ENCODE measurements around the gene PHF23.

The PHF23 gene

GRCh38 chr17:7256766-7257456 is 17.7 kb upstream of the PHF23 start:
- no CpG with 5 or more reads among the region's 8 CpGs for WGBS (ENCODE audit: insufficient coverage, insufficient read length)
- H3K9me3 ChIP-seq (ENCODE audit: control insufficient read depth, insufficient read depth, low read length), result no peaks in the 10 kb centered on the region
- H3K27ac ChIP-seq (ENCODE audit: low read length), result no peak overlapping the region
- no peak overlapping the region for H3K4me3 ChIP-seq (ENCODE audit: low read length)
- no peaks in the 10 kb centered on the region for H3K27me3 ChIP-seq (ENCODE audit: control insufficient read depth, insufficient read depth, low read length)
- peaks cover 14% of the 10 kb centered on the region; the same call in 1 of the 2 replicates for H3K36me3 ChIP-seq (ENCODE audit: control insufficient read depth, insufficient read depth, low read length)
- no peak for DNase-seq (ENCODE audit: low read depth, low spot score)
- H3K4me1 ChIP-seq (ENCODE audit: control insufficient read depth, insufficient read depth, low read length), result no peaks in the 10 kb centered on the region; the same call in 1 of the 2 replicates

GRCh38 chr17:7254511-7254910 is 15.3 kb upstream of the PHF23 start:
- H3K27me3 ChIP-seq (ENCODE audit: control insufficient read depth, insufficient read depth, low read length), result no peaks in the 10 kb centered on the region
- no peak overlapping the region for H3K27ac ChIP-seq (ENCODE audit: low read length)
- H3K36me3 ChIP-seq (ENCODE audit: control insufficient read depth, insufficient read depth, low read length), result peaks cover 14% of the 10 kb centered on the region; the same call in 1 of the 2 replicates
- H3K9me3 ChIP-seq (ENCODE audit: control insufficient read depth, insufficient read depth, low read length), result no peaks in the 10 kb centered on the region
- no peak for DNase-seq (ENCODE audit: low read depth, low spot score)
- no peaks in the 10 kb centered on the region for H3K4me1 ChIP-seq (ENCODE audit: control insufficient read depth, insufficient read depth, low read length)
- H3K4me3 ChIP-seq (ENCODE audit: low read length), result no peak overlapping the region
- WGBS (ENCODE audit: insufficient coverage, insufficient read length), result no CpG with 5 or more reads among the region's 4 CpGs

- H3K4me1 ChIP-seq (ENCODE audit: control insufficient read depth, insufficient read depth, low read length), result no peaks in the 10 kb centered on the region
- WGBS (ENCODE audit: insufficient coverage, insufficient read length), result no CpG with 5 or more reads among the region's 5 CpGs
- DNase-seq (ENCODE audit: low read depth, low spot score), result no peak
- peak overlapping the region; percentile 87; the same call in 1 of the 2 replicates for H3K4me3 ChIP-seq (ENCODE audit: low read length)
- H3K9me3 ChIP-seq (ENCODE audit: control insufficient read depth, insufficient read depth, low read length), result no peaks in the 10 kb centered on the region
- H3K27me3 ChIP-seq (ENCODE audit: control insufficient read depth, insufficient read depth, low read length), result no peaks in the 10 kb centered on the region
- peaks cover 7% of the 10 kb centered on the region; the same call in 1 of the 2 replicates for H3K36me3 ChIP-seq (ENCODE audit: control insufficient read depth, insufficient read depth, low read length)
- H3K27ac ChIP-seq (ENCODE audit: low read length), result no peak overlapping the region
Measured at GRCh38 chr17:7253082-7253481, 13.8 kb upstream of the PHF23 start.

- peaks cover 7% of the 10 kb centered on the region; the same call in 1 of the 2 replicates for H3K36me3 ChIP-seq (ENCODE audit: control insufficient read depth, insufficient read depth, low read length)
- H3K4me1 ChIP-seq (ENCODE audit: control insufficient read depth, insufficient read depth, low read length), result no peaks in the 10 kb centered on the region
- no peaks in the 10 kb centered on the region for H3K27me3 ChIP-seq (ENCODE audit: control insufficient read depth, insufficient read depth, low read length)
- no peak within 1 kb of the TSS for H3K27ac ChIP-seq (ENCODE audit: low read length)
- peak within 1 kb of the TSS; percentile 87 for H3K4me3 ChIP-seq (ENCODE audit: low read length)
- H3K9me3 ChIP-seq (ENCODE audit: control insufficient read depth, insufficient read depth, low read length), result no peaks in the 10 kb centered on the region
- no peak for DNase-seq (ENCODE audit: low read depth, low spot score)
- no CpG with 5 or more reads among the region's 55 CpGs for WGBS (ENCODE audit: insufficient coverage, insufficient read length)
Measured at GRCh38 chr17:7252176-7253043, 13.2 kb upstream of the PHF23 start, which contains the start of gene ELP5. Gene ELP5 (plus strand): TSS chr17:7252215. CDS start chr17:7252551, 336 bp downstream.

- Histone ChIP-seq H3K9me3 (ENCODE audit: control insufficient read depth, insufficient read depth, low read length) (no peaks in the 10 kb centered on the region), H3K27ac (ENCODE audit: low read length) (no peak within 1 kb of the TSS), H3K4me3 (ENCODE audit: low read length) (peak within 1 kb of the TSS; percentile 87), H3K4me1 (ENCODE audit: control insufficient read depth, insufficient read depth, low read length) (no peaks in the 10 kb centered on the region), H3K27me3 (ENCODE audit: control insufficient read depth, insufficient read depth, low read length) (no peaks in the 10 kb centered on the region), H3K36me3 (ENCODE audit: control insufficient read depth, insufficient read depth, low read length) (peaks cover 7% of the 10 kb centered on the region; the same call in 1 of the 2 replicates)
- no CpG with 5 or more reads among the region's 41 CpGs for WGBS (ENCODE audit: insufficient coverage, insufficient read length)
- DNase-seq (ENCODE audit: low read depth, low spot score), result peak; percentile 95
Measured at GRCh38 chr17:7251661-7252175, 12.5 kb upstream of the PHF23 start, which contains the start of gene CTDNEP1. Gene CTDNEP1 (minus strand): TSS chr17:7251734. CDS start chr17:7251296, 438 bp downstream.

GRCh38 chr17:7250695-7251627 is 11.7 kb upstream of the PHF23 start:
- no peaks in the 10 kb centered on the region for H3K4me1 ChIP-seq (ENCODE audit: control insufficient read depth, insufficient read depth, low read length)
- no peak overlapping the region for H3K27ac ChIP-seq (ENCODE audit: low read length)
- no peaks in the 10 kb centered on the region for H3K27me3 ChIP-seq (ENCODE audit: control insufficient read depth, insufficient read depth, low read length)
- H3K36me3 ChIP-seq (ENCODE audit: control insufficient read depth, insufficient read depth, low read length), result peaks cover 3% of the 10 kb centered on the region; the same call in 1 of the 2 replicates
- WGBS (ENCODE audit: insufficient coverage, insufficient read length), result no CpG with 5 or more reads among the region's 55 CpGs
- no peaks in the 10 kb centered on the region for H3K9me3 ChIP-seq (ENCODE audit: control insufficient read depth, insufficient read depth, low read length)
- DNase-seq (ENCODE audit: low read depth, low spot score), result no peak
- H3K4me3 ChIP-seq (ENCODE audit: low read length), result peak overlapping the region; percentile 87

- WGBS (ENCODE audit: insufficient coverage, insufficient read length), result no CpG with 5 or more reads among the region's 7 CpGs
- no peak for DNase-seq (ENCODE audit: low read depth, low spot score)
- Histone ChIP-seq H3K27ac (ENCODE audit: low read length) (no peak overlapping the region), H3K36me3 (ENCODE audit: control insufficient read depth, insufficient read depth, low read length) (peaks cover 3% of the 10 kb centered on the region; the same call in 1 of the 2 replicates), H3K27me3 (ENCODE audit: control insufficient read depth, insufficient read depth, low read length) (no peaks in the 10 kb centered on the region), H3K4me1 (ENCODE audit: control insufficient read depth, insufficient read depth, low read length) (no peaks in the 10 kb centered on the region), H3K4me3 (ENCODE audit: low read length) (no peak overlapping the region), H3K9me3 (ENCODE audit: control insufficient read depth, insufficient read depth, low read length) (no peaks in the 10 kb centered on the region)
Measured at GRCh38 chr17:7249830-7250229, 10.6 kb upstream of the PHF23 start.

GRCh38 chr17:7249214-7249613 is 10.0 kb upstream of the PHF23 start:
- Histone ChIP-seq H3K36me3 (ENCODE audit: control insufficient read depth, insufficient read depth, low read length) (no peaks in the 10 kb centered on the region; the same call in 1 of the 2 replicates), H3K27me3 (ENCODE audit: control insufficient read depth, insufficient read depth, low read length) (no peaks in the 10 kb centered on the region), H3K9me3 (ENCODE audit: control insufficient read depth, insufficient read depth, low read length) (no peaks in the 10 kb centered on the region), H3K4me1 (ENCODE audit: control insufficient read depth, insufficient read depth, low read length) (no peaks in the 10 kb centered on the region), H3K4me3 (ENCODE audit: low read length) (no peak overlapping the region), H3K27ac (ENCODE audit: low read length) (no peak overlapping the region)
- no CpG with 5 or more reads among the region's 6 CpGs for WGBS (ENCODE audit: insufficient coverage, insufficient read length)
- no peak for DNase-seq (ENCODE audit: low read depth, low spot score)

- H3K27ac ChIP-seq (ENCODE audit: low read length), result no peak overlapping the region
- no peaks in the 10 kb centered on the region for H3K27me3 ChIP-seq (ENCODE audit: control insufficient read depth, insufficient read depth, low read length)
- no peak overlapping the region for H3K4me3 ChIP-seq (ENCODE audit: low read length)
- WGBS (ENCODE audit: insufficient coverage, insufficient read length), result no CpG with 5 or more reads among the region's 4 CpGs
- H3K36me3 ChIP-seq (ENCODE audit: control insufficient read depth, insufficient read depth, low read length), result peaks cover 3% of the 10 kb centered on the region; the same call in 1 of the 2 replicates
- DNase-seq (ENCODE audit: low read depth, low spot score), result no peak
- no peaks in the 10 kb centered on the region for H3K9me3 ChIP-seq (ENCODE audit: control insufficient read depth, insufficient read depth, low read length)
- no peaks in the 10 kb centered on the region for H3K4me1 ChIP-seq (ENCODE audit: control insufficient read depth, insufficient read depth, low read length)
Measured at GRCh38 chr17:7248796-7249195, 9.5 kb upstream of the PHF23 start.
